ENCODE data around the gene SPACA6. TPM values are rescaled to one million over a fixed set of nuclear protein-coding genes. Genes with fewer than 3 reads are reported as not detected.

The SPACA6 gene
- total RNA-seq, 2 experiments from 2014 or later = 2.5 to 12.5 TPM

DNA sequence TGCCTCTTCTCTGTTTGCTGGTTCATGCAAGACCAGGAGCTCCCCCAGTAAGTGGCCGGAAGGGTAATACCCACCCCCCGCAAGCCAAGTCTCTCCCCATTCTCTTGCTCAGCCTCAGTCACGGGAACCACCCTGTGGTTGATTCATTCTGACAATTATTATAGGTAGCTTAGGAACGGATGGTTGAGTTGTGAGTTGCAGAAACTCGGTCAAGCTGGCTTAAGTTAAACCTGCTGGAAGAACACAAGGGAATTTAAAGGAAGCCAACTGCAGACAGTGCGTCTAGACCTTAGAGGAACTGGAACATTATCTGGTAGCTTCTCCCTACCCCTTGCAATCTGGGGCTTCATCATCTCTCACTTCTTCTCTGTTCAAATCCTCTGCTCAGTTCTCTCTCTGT lies 49.7 kb downstream of the SPACA6 start:
- CTCF ChIA-PET (ENCODE audit: unreplicated experiment) = no interaction called here
- POLR2A ChIA-PET = no interaction called here

DNA sequence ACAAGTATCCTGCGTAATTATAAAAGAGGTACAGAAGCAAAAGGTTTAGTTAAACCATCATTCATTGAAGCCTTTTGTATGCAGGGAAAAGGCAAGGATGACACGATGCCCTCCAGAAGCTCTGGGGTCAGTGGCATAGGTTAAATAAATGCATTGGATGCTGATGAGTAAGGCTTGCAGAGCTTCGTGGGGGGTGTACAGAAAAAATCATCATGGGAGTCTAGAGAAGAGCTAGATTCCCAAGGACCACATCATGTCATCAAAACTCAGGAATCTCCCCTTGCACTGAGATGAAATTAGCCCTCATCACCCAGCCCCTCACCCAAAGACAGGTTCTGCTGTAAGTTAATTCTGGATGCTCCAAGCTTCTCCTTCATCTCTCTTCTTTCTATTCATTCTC lies 50.3 kb downstream of the SPACA6 start:
- H3K4me1 ChIP-seq (ENCODE audit: insufficient read depth, low read length, poor library complexity, severe bottlenecking) = no peaks in the 10 kb centered on the region
- no peaks in the 10 kb centered on the region for H3K79me2 ChIP-seq (ENCODE audit: insufficient read depth, low read depth, low read length)
- ChIA-PET CTCF (ENCODE audit: unreplicated experiment) (no interaction called here), POLR2A (no interaction called here)
- H4K20me1 ChIP-seq (ENCODE audit: insufficient read depth, low read length) = no peaks in the 10 kb centered on the region
- H3K27ac ChIP-seq (ENCODE audit: low read depth, low read length, poor library complexity, severe bottlenecking) = no peak overlapping the region
- DNase-seq (ENCODE audit: low spot score) = no peak
- BruUV-seq (replicated peaks) = no TSS peak
- H3K4me3 ChIP-seq (ENCODE audit: low read depth, low read length, poor library complexity, severe bottlenecking) = no peak overlapping the region
- no peak overlapping the region for H3K4me2 ChIP-seq (ENCODE audit: low read length)
- TF ChIP-seq EZH2phosphoT487 (IDR thresholded peaks at IDR 0.05; ENCODE audit: borderline replicate concordance, low read depth, low read length) = no peak
- TF ChIP-seq, protein P1, sequence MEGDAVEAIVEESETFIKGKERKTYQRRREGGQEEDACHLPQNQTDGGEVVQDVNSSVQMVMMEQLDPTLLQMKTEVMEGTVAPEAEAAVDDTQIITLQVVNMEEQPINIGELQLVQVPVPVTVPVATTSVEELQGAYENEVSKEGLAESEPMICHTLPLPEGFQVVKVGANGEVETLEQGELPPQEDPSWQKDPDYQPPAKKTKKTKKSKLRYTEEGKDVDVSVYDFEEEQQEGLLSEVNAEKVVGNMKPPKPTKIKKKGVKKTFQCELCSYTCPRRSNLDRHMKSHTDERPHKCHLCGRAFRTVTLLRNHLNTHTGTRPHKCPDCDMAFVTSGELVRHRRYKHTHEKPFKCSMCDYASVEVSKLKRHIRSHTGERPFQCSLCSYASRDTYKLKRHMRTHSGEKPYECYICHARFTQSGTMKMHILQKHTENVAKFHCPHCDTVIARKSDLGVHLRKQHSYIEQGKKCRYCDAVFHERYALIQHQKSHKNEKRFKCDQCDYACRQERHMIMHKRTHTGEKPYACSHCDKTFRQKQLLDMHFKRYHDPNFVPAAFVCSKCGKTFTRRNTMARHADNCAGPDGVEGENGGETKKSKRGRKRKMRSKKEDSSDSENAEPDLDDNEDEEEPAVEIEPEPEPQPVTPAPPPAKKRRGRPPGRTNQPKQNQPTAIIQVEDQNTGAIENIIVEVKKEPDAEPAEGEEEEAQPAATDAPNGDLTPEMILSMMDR (conservative IDR thresholded peaks at IDR 0.05; ENCODE audit: low read length) = no peak
- H3K36me3 ChIP-seq (ENCODE audit: insufficient read depth, low read length) = no peaks in the 10 kb centered on the region
- intact Hi-C loops (cut with micrococcal nuclease; ENCODE audit: unreplicated experiment) = no loop called here
- H3K9me2 ChIP-seq (ENCODE audit: insufficient read depth, low read length) = no peaks in the 10 kb centered on the region
- no peaks in the 10 kb centered on the region for H3K9me3 ChIP-seq (ENCODE audit: low read length)
- no peak overlapping the region for H2AFZ ChIP-seq (ENCODE audit: low read length)

More for the DNA sequence above, 49.7 kb downstream of the SPACA6 start:
- no peaks in the 10 kb centered on the region for H3K9me3 ChIP-seq (ENCODE audit: low read length)
- H2AFZ ChIP-seq (ENCODE audit: low read length) = no peak overlapping the region
- intact Hi-C loops (cut with micrococcal nuclease; ENCODE audit: unreplicated experiment) = no loop called here
- no peaks in the 10 kb centered on the region for H3K79me2 ChIP-seq (ENCODE audit: insufficient read depth, low read depth, low read length)
- no peaks in the 10 kb centered on the region for H3K36me3 ChIP-seq (ENCODE audit: insufficient read depth, low read length)
- BruUV-seq (replicated peaks) = no TSS peak
- no peaks in the 10 kb centered on the region for H3K4me1 ChIP-seq (ENCODE audit: insufficient read depth, low read length, poor library complexity, severe bottlenecking)
- H3K9me2 ChIP-seq (ENCODE audit: insufficient read depth, low read length) = no peaks in the 10 kb centered on the region
- no peak for DNase-seq (ENCODE audit: low spot score)
- H3K4me3 ChIP-seq (ENCODE audit: low read depth, low read length, poor library complexity, severe bottlenecking) = no peak overlapping the region
- no peaks in the 10 kb centered on the region for H4K20me1 ChIP-seq (ENCODE audit: insufficient read depth, low read length)
- no peak overlapping the region for H3K4me2 ChIP-seq (ENCODE audit: low read length)
- no peak for TF ChIP-seq EZH2phosphoT487 (IDR thresholded peaks at IDR 0.05; ENCODE audit: borderline replicate concordance, low read depth, low read length)
- TF ChIP-seq, protein P1 (conservative IDR thresholded peaks at IDR 0.05; ENCODE audit: low read length) = no peak
- no peak overlapping the region for H3K27ac ChIP-seq (ENCODE audit: low read depth, low read length, poor library complexity, severe bottlenecking)

DNA sequence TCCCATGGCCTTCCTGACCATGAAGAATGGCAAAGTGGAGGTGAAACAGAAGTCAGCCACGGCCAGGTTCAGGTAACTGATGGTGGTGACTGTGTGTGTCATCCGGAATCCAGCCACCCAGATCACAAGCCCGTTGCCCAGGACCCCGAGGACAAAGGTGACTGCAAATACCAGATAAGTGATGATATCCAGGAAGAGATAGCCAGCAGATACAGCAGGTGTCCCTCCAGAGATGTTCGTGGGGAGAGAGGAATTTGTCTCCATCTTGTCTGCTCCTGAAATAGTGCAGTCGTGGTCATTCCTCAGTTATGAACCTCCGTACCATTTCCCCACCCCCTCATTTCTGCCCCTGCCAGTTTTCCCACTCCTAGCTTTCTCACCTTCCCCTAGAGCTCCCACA lies 53.6 kb downstream of the SPACA6 start:
- H3K9me2 ChIP-seq (ENCODE audit: insufficient read depth, low read length) = no peaks in the 10 kb centered on the region
- no peaks in the 10 kb centered on the region for H3K36me3 ChIP-seq (ENCODE audit: insufficient read depth, low read length)
- H3K4me3 ChIP-seq (ENCODE audit: low read depth, low read length, poor library complexity, severe bottlenecking) = no peak overlapping the region
- no peak overlapping the region for H2AFZ ChIP-seq (ENCODE audit: low read length)
- peaks cover 7% of the 10 kb centered on the region for H3K4me1 ChIP-seq (ENCODE audit: insufficient read depth, low read length, poor library complexity, severe bottlenecking)
- CTCF ChIA-PET (ENCODE audit: unreplicated experiment) = no interaction called here
- H3K4me2 ChIP-seq (ENCODE audit: low read length) = no peak overlapping the region
- H3K9me3 ChIP-seq (ENCODE audit: low read length) = no peaks in the 10 kb centered on the region
- TF ChIP-seq, protein P1 (conservative IDR thresholded peaks at IDR 0.05; ENCODE audit: low read length) = no peak
- no peak for TF ChIP-seq EZH2phosphoT487 (IDR thresholded peaks at IDR 0.05; ENCODE audit: borderline replicate concordance, low read depth, low read length)
- no peaks in the 10 kb centered on the region for H3K79me2 ChIP-seq (ENCODE audit: insufficient read depth, low read depth, low read length)
- no peak overlapping the region for H3K27ac ChIP-seq (ENCODE audit: low read depth, low read length, poor library complexity, severe bottlenecking)
- intact Hi-C loops (cut with micrococcal nuclease; ENCODE audit: unreplicated experiment) = no loop called here
- no peaks in the 10 kb centered on the region for H4K20me1 ChIP-seq (ENCODE audit: insufficient read depth, low read length)
- POLR2A ChIA-PET = no interaction called here
- DNase-seq (ENCODE audit: low spot score) = no peak
- no TSS peak for BruUV-seq (replicated peaks)

Measured in OCI-LY7 (cell line).